GM12864 (cell line): ENCODE data around the gene NFKB2.

Experiments
- DNase-seq: peaks from one replicate; pipeline ENCODE4 v3.0.0-alpha.2; 2011; ENCODE audit warnings: low read depth
- H3K4me3 ChIP-seq: 2 replicates; pipeline ENCODE4 v1.5.1; 2011; ENCODE audit warnings: mild to moderate bottlenecking, low read depth, low read length, control low read depth
- TF ChIP-seq, protein P1 (sequence below): IDR thresholded peaks from 2 replicates; pipeline ENCODE4 v1.5.1; 2011; ENCODE audit warnings: low read depth, mild to moderate bottlenecking, moderate library complexity, low read length, control low read depth, inconsistent platforms; ENCODE audit errors: missing control alignments

The NFKB2 gene

GRCh38 chr10:102423372-102423968 is 28.0 kb downstream of the NFKB2 start:
- no peak for DNase-seq
- no peak overlapping the region for H3K4me3 ChIP-seq
- TF ChIP-seq, protein P1, sequence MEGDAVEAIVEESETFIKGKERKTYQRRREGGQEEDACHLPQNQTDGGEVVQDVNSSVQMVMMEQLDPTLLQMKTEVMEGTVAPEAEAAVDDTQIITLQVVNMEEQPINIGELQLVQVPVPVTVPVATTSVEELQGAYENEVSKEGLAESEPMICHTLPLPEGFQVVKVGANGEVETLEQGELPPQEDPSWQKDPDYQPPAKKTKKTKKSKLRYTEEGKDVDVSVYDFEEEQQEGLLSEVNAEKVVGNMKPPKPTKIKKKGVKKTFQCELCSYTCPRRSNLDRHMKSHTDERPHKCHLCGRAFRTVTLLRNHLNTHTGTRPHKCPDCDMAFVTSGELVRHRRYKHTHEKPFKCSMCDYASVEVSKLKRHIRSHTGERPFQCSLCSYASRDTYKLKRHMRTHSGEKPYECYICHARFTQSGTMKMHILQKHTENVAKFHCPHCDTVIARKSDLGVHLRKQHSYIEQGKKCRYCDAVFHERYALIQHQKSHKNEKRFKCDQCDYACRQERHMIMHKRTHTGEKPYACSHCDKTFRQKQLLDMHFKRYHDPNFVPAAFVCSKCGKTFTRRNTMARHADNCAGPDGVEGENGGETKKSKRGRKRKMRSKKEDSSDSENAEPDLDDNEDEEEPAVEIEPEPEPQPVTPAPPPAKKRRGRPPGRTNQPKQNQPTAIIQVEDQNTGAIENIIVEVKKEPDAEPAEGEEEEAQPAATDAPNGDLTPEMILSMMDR = no peak

GRCh38 chr10:102424145-102424544 is 28.6 kb downstream of the NFKB2 start:
- no peak overlapping the region for H3K4me3 ChIP-seq
- TF ChIP-seq, protein P1 = no peak
- no peak for DNase-seq

DNA sequence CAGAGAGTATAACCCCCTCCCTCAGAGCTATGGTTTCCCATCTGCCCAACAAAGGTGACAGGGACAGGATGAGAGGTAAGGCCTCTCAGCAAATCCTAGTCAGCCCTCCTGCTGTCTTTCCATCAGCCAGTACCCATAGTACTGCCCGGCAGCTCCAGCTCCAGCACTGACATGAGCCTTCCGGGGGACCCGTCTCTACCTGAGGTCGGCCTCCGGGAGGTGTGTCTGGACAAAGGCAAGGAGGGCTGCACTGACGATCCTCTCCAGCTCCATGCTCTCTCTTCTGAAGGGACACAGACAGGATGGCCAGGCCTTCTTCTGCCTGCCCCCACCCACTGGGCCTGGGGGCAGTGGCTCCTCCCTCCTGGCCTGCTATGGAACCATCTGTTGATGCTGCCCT is 29.4 kb downstream of the NFKB2 start:
- TF ChIP-seq, protein P1 = no peak
- no peak for DNase-seq
- no peak overlapping the region for H3K4me3 ChIP-seq

DNA sequence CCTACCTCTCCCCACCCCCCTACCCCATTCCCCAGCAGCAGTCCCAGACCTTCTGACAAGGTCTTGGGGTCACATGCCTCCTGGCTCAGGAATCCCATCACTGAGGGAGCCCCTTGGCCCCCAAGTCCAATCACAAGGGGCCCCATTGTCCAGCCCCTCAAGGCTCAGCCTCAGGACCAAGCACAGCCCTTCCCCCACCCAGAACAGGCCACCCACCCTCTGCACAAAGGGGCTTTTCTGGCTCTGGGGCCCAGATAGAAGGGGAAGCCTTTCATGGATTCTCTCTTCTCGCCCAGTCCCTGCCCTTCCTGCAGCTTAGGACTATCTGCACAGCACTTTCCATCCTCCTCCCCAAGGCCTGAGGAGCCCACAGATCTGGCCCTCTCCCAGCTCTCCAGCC is 29.9 kb downstream of the NFKB2 start:
- H3K4me3 ChIP-seq = no peak overlapping the region
- no peak for DNase-seq
- TF ChIP-seq, protein P1 = no peak

DNA sequence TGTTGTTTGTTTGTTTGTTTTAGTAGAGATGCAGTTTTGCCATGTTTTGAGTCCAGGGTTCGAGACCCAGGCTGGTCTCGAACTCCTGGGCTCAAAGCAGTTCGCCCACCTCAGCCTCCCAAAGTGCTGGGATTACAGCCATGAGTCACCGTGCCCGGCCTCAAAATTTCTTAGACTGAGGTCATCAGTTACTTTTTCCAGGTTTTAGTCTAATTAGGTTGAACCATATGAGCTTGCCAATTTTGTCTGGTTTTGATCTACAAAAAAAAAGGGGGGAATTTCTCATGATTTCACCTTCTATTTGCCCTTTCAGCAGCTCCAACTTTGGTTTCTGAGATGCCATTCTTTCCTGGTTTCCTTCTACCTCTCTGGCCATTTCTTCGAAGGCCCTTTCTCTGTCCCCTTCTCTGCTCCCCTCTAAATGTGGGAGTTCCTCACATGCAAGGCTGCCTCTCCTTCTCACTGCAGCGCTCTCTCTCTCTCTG is 31.3 kb downstream of the NFKB2 start:
- no peak overlapping the region for H3K4me3 ChIP-seq
- TF ChIP-seq, protein P1 = no peak
- DNase-seq = no peak

DNA sequence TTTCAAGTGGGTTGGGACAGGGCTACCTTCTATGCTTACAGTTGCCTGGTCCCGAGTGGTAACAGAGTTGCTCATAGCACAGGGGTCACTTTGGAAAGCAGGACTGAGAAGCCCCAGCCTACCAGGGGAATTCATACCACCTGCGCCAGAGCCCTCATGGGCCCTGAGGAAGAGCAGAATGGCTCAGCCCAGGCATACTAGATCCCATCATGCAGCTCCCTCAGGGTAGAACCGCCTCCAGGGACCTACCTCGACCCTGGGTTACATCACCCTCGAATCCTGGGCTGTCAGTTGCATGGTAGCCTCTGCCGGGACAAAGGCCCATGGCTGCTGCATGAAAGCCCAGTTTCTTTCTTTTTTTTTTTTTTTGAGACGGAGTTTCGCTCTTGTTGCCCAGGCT is 34.0 kb downstream of the NFKB2 start:
- TF ChIP-seq, protein P1 = no peak
- no peak for DNase-seq
- no peak overlapping the region for H3K4me3 ChIP-seq

DNA sequence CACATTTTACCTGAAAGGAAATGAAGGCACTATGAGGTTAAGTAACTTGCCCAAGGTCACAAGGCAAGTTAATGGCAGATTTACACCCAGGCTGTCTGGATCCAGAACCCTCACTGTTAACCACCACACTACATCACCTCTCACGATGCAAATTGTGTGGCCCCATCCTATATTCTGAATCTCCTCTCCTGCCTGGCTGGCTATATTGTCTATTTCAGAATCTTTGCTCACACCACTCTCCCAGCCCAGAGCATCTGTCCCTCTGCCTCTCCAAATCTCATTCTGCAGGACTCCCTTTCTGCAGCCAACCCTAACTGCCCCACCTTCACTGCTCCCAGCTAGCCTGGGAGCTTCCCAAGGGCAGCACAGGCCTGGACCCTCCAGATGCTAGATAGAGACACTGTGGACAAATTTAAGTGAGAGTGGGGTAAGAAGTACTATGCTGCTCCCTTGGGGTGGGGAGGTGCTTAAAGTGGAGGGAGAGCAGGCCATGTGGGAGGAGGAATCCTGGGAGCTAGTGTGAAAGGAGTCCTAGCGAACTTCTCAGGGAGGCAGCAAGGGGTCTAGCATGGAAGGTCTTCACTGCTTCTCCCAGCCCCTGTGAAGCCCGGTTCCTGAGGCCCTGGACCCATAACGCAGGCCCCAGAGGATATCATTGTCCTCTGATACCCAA is 36.1 kb downstream of the NFKB2 start:
- TF ChIP-seq, protein P1 = no peak
- DNase-seq = no peak
- peak overlapping the region; percentile 86 for H3K4me3 ChIP-seq
